Measurements from ENCODE around the gene ASPRV1. TPM values are rescaled to one million over a fixed set of nuclear protein-coding genes. Genes with fewer than 3 reads are reported as not detected.

Gene ASPRV1
- total RNA-seq, 2 experiments from 2014 or later: 0.65 to 0.76 TPM

DNA sequence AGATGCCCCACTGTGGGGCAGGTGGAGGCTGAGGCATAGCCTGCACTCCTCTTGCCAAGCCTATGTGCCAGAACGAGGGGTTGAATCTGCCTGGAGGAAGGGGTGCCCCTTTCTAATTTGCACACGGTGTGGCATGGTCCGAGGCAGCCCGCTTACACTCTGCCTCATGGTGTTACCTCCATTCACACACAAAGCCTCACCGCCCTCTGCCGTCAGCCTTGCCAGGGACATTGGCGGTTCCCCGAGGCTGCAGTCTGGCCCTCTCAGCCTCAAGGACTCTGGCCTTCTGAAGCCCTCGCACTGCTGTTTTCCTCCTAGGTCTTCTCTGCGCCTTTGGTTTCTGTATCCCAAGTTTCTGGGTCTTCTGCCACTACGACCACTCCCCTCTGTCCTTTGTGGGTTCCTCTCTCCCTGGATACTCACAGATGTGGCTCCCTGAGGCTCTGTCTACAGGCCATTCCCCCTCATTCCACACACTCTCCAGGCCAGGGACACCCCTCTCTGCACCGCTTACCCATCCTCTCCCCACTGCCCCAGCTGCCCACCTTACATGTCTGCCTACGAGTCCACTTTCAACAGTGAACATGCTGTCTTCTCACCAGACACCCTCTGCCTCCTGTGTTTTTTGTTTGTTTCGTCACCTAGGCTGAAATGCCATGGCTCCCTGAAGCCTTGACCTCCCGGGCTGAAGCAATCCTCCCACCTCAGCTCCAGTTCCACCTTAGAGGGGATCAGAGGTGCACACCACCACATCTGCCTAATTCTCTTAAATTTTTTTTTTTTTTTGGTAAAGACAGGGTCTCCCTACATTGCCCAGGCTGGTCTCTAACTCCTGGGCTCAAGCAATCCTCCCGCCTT is 7.9 kb upstream of the ASPRV1 start:
- Mint-ChIP-seq H3K36me3 (ENCODE audit: low read depth) (no peaks in the 10 kb centered on the region), H3K9me3 (no peaks in the 10 kb centered on the region), H3K27me3 (no peaks in the 10 kb centered on the region), H3K27ac (no peak overlapping the region), H3K4me1 (ENCODE audit: low read depth) (peaks cover 2% of the 10 kb centered on the region), H3K4me3 (no peak overlapping the region)
- ChIA-PET POLR2A (interaction anchor here (1.4 kb wide), 1 partner anchor 14 kb away, joined by 3 read pairs; no protein-coding TSS in a partner anchor), CTCF (no interaction called here)
- no peak for ATAC-seq
- TF ChIP-seq, protein P1, sequence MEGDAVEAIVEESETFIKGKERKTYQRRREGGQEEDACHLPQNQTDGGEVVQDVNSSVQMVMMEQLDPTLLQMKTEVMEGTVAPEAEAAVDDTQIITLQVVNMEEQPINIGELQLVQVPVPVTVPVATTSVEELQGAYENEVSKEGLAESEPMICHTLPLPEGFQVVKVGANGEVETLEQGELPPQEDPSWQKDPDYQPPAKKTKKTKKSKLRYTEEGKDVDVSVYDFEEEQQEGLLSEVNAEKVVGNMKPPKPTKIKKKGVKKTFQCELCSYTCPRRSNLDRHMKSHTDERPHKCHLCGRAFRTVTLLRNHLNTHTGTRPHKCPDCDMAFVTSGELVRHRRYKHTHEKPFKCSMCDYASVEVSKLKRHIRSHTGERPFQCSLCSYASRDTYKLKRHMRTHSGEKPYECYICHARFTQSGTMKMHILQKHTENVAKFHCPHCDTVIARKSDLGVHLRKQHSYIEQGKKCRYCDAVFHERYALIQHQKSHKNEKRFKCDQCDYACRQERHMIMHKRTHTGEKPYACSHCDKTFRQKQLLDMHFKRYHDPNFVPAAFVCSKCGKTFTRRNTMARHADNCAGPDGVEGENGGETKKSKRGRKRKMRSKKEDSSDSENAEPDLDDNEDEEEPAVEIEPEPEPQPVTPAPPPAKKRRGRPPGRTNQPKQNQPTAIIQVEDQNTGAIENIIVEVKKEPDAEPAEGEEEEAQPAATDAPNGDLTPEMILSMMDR (IDR thresholded peaks at IDR 0.05): no peak
- DNase-seq: no peak
- intact Hi-C loops (cut with micrococcal nuclease): no loop called here

DNA sequence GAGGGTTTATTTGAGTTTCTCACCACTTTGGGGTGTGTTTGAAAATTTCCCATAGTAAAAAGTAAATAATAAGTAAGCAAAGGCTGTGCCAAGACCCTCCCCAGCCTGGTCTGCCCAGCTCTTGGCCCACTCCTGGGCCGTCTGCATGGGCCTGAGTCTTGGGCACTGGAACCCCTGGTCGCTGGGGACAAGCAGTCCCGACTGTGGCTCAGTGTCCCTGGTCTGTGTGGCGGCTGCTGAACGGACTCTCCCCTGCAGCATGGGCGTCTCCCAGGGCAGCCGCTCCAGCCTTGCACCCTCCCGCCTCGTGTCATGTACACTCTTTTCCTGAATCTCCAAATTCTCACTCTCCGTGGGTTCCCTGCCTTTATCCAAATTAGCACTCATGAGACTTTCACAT is 7.2 kb upstream of the ASPRV1 start:
- ChIA-PET CTCF (interaction anchor here (0.7 kb wide), 1 partner anchor 45 kb away, joined by 3 read pairs; no protein-coding TSS in a partner anchor), POLR2A (interaction anchor here (1.4 kb wide), 1 partner anchor 13 kb away, joined by 3 read pairs; no protein-coding TSS in a partner anchor)
- H3K27ac Mint-ChIP-seq: no peak overlapping the region
- H3K4me3 Mint-ChIP-seq: no peak overlapping the region
- ATAC-seq: no peak
- no peak for DNase-seq
- H3K4me1 Mint-ChIP-seq (ENCODE audit: low read depth): peaks cover 2% of the 10 kb centered on the region
- TF ChIP-seq, protein P1 (IDR thresholded peaks at IDR 0.05): no peak
- intact Hi-C loops (cut with micrococcal nuclease): no loop called here
- no peaks in the 10 kb centered on the region for H3K27me3 Mint-ChIP-seq
- H3K9me3 Mint-ChIP-seq: no peaks in the 10 kb centered on the region
- no peaks in the 10 kb centered on the region for H3K36me3 Mint-ChIP-seq (ENCODE audit: low read depth)

DNA sequence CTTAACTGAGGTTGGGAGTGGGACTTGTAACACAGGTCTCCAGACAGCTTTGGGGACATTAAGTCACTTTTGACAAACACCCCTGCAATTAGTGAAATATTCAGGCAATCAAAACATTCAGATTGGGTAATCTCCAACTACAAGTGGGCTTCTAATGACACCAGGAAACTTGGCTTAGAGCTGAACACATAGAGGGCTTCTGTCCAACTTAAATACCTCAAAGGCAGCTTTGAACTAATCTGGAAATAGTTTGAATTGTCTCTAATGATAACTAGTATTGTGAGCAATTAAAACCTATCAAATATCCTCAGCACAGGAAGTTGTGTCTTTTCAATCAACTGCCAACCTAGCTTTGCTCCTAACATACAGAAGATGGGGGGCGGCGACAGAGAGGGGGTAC is 5.1 kb upstream of the ASPRV1 start:
- ATAC-seq (no peak), DNase-seq (no peak)
- H3K27me3 Mint-ChIP-seq: no peaks in the 10 kb centered on the region
- ChIA-PET POLR2A (no interaction called here), CTCF (no interaction called here)
- H3K4me1 Mint-ChIP-seq (ENCODE audit: low read depth): peaks cover 2% of the 10 kb centered on the region
- TF ChIP-seq, protein P1 (IDR thresholded peaks at IDR 0.05): no peak
- no peak overlapping the region for H3K27ac Mint-ChIP-seq
- intact Hi-C loops (cut with micrococcal nuclease): no loop called here
- H3K36me3 Mint-ChIP-seq (ENCODE audit: low read depth): no peaks in the 10 kb centered on the region
- no peaks in the 10 kb centered on the region for H3K9me3 Mint-ChIP-seq
- H3K4me3 Mint-ChIP-seq: no peak overlapping the region

DNA sequence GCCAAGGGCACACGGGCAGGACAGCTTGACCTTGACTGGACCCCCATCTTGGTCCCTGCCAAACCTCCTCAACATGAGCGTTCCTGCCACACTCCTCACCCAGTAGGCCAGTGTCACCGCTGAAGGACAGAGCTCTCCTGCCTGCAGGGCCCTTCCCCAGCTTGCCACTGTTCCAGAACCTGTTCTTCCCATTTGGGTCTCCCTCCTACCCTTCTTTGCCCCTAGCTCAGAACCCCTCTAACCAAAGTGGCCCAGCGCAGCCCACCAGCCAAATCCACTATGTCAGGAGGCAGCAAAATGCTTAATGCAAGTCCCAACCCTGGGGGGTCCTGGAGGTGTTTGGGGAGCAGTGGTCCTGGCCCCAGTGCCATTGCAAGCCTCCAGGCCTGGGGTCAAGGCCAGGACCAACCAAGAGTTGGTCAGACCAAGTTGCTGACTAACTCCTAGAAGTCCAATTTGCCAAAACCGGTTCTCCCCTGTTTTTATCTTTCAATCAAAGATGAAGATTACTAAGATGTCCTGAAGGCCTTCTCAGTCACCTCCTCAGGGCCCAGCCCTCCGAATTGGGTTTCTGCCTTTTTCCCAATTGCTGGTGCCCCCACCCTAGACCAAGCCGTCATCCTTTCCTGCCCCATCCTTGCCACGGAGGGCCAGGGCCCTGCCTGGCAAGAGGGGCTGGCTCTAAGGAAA is 4.5 kb upstream of the ASPRV1 start:
- H3K4me3 Mint-ChIP-seq: no peak overlapping the region
- intact Hi-C loops (cut with micrococcal nuclease): no loop called here
- H3K9me3 Mint-ChIP-seq: no peaks in the 10 kb centered on the region
- no peak for DNase-seq
- ChIA-PET CTCF (no interaction called here), POLR2A (interaction anchor here (1.1 kb wide), 1 partner anchor 11 kb away, joined by 3 read pairs; no protein-coding TSS in a partner anchor)
- no peaks in the 10 kb centered on the region for H3K36me3 Mint-ChIP-seq (ENCODE audit: low read depth)
- ATAC-seq: no peak
- TF ChIP-seq, protein P1 (IDR thresholded peaks at IDR 0.05): no peak
- H3K4me1 Mint-ChIP-seq (ENCODE audit: low read depth): peaks cover 2% of the 10 kb centered on the region
- no peak overlapping the region for H3K27ac Mint-ChIP-seq
- H3K27me3 Mint-ChIP-seq: no peaks in the 10 kb centered on the region
